IPS-18c (cell line): ENCODE data around the gene NTNG2.
A peak's percentile ranks its signal among the peaks of the same experiment; 100 is the strongest.

Experiments used
- H3K4me3 ChIP-seq: 2 replicates; pipeline ENCODE4 v1.7.0; 2013; ENCODE audit warnings: low read depth, mild to moderate bottlenecking, low read length, moderate library complexity; ENCODE audit not compliant: insufficient read depth
- H3K9me3 ChIP-seq: one replicate; pipeline ENCODE4 v1.6.1; 2013; ENCODE audit warnings: mild to moderate bottlenecking, low read length, moderate library complexity; ENCODE audit not compliant: control insufficient read depth, insufficient read depth

The NTNG2 gene

GRCh38 chr9:132163457-132163875 lies 1.6 kb downstream of the NTNG2 start:
- H3K4me3 ChIP-seq = peak overlapping the region; percentile 67
- peaks cover 2% of the 10 kb centered on the region for H3K9me3 ChIP-seq

DNA sequence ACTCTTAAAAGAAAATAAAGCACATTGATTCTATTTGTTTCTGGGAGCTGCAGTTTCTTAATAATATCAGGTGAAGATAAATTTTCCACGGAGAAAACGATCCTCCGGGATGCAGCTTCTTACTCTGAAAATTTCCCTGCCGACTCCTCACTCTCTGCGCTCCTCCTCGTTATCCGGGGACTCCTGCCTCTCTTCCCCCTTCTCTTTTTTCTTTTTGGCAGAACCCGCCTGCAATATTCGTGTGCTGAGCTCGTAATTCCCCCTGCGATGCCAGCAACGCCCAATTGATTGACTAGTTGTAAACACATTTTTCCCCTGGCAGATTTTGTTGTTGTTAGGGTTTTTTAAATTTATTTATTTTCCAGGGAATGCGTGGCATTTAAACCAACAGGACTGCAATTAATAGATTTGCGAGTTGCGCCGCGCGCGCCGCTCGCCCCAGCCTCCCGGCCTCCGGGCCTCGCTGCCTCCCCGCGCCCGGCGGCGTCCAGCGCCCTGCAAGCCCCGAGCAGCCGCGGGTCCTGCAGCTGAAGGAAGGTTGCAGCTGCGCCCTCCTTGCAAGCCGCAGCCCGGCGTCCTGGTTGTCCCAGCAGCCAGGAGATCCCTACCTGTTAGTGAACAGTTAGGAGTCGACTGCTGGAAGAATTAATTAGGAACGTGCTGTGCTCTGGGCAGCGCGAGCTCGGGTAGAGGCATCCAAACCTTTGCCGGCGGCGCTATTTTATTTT lies 2.2 kb downstream of the NTNG2 start:
- H3K4me3 ChIP-seq = peak overlapping the region; percentile 24; the same call in 1 of the 2 replicates
- peaks cover 2% of the 10 kb centered on the region for H3K9me3 ChIP-seq

DNA sequence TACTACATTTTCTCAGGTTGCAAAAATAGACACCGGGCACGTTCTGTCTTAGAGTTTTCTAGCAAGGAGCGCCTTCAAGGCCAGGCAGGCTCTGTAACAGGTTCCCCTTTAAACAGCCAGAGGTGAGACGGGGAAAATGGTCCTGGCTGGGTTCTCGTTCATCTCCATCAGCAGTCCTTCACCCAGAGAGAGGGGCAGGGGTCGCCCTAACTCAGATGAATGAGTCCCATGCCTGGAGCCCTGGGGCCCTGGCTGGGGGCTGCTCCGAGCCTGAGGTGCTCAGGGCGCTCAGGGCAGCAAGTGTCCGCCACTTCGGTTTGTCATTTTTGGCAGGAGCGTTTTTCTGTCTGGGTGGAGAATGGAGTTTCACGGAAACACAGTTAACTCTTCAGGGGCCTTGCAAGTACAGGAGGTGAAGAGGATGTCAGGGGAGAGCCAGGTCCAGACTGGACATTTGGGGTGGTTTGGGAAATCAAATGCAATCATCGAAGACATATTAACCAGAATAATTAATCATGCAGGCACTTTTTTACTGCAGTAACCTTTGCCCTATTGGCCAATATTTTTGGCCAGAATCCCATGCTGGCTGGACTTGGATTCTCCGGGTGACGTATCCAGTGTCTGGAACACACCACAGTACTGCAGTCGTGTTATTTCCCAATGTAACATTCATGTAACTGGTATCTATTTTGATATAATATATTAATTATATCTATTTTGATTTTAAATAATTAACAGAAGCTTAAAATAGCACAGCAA lies 2.9 kb downstream of the NTNG2 start:
- Histone ChIP-seq H3K4me3 (peak overlapping the region; percentile 15; the same call in 1 of the 2 replicates), H3K9me3 (peaks cover 2% of the 10 kb centered on the region)

DNA sequence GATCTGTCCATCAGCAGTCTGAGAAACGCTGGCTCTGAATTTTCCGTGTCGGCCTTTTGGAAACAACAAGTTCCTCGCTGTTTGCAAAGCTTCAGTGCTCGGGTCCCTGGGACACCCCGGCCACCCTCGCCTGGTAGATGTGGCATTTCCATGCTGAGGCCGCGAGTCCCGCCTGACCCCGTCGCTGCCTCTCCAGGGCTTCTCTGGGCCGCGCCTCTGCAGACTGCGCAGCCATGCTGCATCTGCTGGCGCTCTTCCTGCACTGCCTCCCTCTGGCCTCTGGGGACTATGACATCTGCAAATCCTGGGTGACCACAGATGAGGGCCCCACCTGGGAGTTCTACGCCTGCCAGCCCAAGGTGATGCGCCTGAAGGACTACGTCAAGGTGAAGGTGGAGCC lies 4.7 kb downstream of the NTNG2 start:
- peaks cover 2% of the 10 kb centered on the region for H3K9me3 ChIP-seq
- no peak overlapping the region for H3K4me3 ChIP-seq

- H3K9me3 ChIP-seq = peaks cover 2% of the 10 kb centered on the region
- H3K4me3 ChIP-seq = no peak overlapping the region
Observed at GRCh38 chr9:132167192-132167591, 5.3 kb downstream of the NTNG2 start.

DNA sequence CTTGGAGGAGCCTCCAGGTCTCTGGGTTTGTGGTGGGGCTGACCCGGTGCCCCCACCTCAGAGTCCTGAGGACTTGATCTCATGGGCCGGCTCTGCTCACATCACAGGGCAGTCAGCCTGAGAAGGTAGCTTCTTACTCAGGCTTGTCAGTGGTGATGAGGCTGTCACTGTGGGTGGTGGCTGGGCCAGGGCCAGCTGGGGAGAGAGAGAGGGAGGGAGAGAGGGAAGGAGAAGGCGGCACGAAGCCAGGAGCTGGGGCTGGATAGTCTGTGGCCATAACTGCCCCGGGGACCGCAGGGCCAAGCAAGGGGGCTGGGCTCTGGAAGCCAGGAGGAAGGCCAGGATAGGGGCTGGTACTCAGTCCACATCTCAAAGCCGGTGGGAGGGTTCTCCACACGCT lies 6.5 kb downstream of the NTNG2 start:
- no peaks in the 10 kb centered on the region for H3K9me3 ChIP-seq
- H3K4me3 ChIP-seq = no peak overlapping the region

DNA sequence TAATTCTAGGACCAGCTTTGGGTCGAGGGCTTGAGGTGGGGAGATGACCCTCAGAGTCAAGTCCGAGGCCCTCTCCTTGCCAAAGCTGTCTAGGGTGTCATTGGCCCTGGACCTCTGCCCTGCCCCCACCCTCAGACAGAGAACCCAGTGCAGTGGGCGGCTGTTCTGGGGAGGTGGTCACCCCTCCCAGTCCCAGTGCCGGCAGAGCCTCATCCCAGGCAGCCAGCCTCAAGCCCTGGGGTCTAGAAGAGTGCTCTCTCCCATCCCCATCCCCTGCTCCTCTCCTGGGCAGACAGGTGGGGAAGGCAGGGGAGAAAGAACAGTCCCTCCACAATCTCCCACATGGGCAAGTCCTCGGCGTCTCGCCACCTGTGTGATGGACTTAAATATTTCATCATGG lies 7.0 kb downstream of the NTNG2 start:
- no peaks in the 10 kb centered on the region for H3K9me3 ChIP-seq
- no peak overlapping the region for H3K4me3 ChIP-seq

GRCh38 chr9:132169672-132170392 lies 8.0 kb downstream of the NTNG2 start:
- Histone ChIP-seq H3K4me3 (no peak overlapping the region), H3K9me3 (no peaks in the 10 kb centered on the region)

DNA sequence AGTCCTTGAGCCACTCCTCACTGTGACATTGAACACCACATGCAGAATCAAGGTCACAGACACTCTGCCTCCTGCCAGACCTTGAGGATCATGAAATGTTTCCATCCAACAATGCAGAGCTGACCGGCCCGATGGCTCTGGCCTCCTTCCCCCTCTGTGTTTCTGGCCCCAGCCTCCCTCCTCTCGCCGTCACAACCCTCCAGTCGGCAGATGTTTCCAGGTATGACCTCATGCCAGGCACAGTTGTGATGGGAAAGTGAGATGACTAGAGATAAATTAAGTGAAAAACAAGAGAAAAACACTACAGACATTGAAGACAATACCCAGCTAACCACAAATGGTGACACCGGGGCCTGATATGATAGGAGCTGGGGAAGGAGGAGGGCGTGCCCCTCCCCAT lies 9.8 kb downstream of the NTNG2 start:
- H3K4me3 ChIP-seq = no peak overlapping the region
- no peaks in the 10 kb centered on the region for H3K9me3 ChIP-seq

DNA sequence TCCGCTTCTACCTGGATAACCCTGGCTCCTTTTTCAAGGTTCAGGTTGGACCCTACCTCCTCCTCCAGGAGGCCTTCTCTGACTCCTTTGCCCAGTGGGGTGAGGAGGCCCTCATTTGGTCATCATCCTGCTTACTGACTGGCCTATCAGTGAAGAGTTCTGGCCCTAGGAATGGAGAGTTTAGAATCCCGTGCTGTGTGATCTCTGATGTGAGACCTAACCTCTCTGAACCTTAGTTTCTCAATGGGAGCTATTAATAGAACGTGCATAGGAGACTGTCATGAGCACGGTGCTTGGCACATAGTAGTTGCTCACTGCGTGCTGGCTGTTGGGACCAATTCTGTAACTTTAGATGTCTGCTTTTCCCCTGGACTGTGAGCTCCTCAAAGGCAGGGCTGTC lies 10.3 kb downstream of the NTNG2 start:
- H3K4me3 ChIP-seq = no peak overlapping the region
- H3K9me3 ChIP-seq = no peaks in the 10 kb centered on the region

- H3K9me3 ChIP-seq = no peaks in the 10 kb centered on the region
- no peak overlapping the region for H3K4me3 ChIP-seq
Observed at GRCh38 chr9:132175431-132175830, 13.6 kb downstream of the NTNG2 start.

DNA sequence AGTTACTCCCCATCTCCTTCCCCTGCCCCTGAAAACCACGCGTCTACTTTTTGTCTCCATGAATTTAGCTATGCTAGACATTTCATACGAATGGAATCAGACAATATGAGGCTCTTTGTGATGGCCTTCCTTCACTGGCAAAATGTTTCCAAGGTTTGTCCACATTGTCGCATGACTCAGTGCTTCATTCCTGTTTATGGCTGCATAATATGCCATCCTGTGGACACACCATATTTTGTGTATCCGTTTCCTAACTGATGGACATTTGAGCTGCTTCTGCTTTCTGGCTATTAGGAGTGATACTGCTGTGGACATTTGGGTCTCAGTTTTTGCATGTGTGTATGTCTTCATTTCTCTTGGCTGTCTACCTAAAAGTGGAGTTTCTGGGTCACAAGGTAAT lies 14.5 kb downstream of the NTNG2 start:
- no peaks in the 10 kb centered on the region for H3K9me3 ChIP-seq
- no peak overlapping the region for H3K4me3 ChIP-seq

GRCh38 chr9:132181796-132182313 lies 20.0 kb downstream of the NTNG2 start:
- Histone ChIP-seq H3K9me3 (peaks cover 2% of the 10 kb centered on the region), H3K4me3 (no peak overlapping the region)

- Histone ChIP-seq H3K4me3 (no peak overlapping the region), H3K9me3 (peaks cover 2% of the 10 kb centered on the region)
Observed at GRCh38 chr9:132182314-132183091, 20.6 kb downstream of the NTNG2 start.

GRCh38 chr9:132183134-132183533 lies 21.3 kb downstream of the NTNG2 start:
- Histone ChIP-seq H3K9me3 (peaks cover 2% of the 10 kb centered on the region), H3K4me3 (peak overlapping the region; percentile 15; the same call in 1 of the 2 replicates)

DNA sequence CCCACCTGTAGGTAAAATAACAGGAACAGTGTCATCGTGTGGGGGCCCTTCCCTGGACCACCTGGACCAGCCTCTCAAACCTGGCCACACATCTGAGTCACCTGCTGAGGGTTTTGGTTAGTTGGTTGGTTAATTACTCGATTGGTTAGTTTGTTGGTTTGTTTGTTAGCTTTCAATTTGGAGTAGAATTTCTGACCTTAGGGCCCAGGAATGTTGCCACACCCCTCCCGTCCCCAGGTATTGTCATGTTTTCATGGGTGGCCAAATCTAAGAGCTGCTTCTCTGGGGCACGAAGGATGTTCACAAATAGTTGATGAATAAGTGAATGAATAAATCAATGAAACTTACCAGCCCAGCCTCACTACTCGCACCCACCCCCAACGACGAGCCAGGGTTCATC lies 21.9 kb downstream of the NTNG2 start:
- no peak overlapping the region for H3K4me3 ChIP-seq
- H3K9me3 ChIP-seq = peaks cover 2% of the 10 kb centered on the region

GRCh38 chr9:132184124-132184523 lies 22.3 kb downstream of the NTNG2 start:
- Histone ChIP-seq H3K4me3 (no peak overlapping the region), H3K9me3 (peaks cover 2% of the 10 kb centered on the region)
